GM19023 (cell line): ENCODE measurements around the gene GON4L.
"Not testable (repeated sequence)": the region's sequence is repeated elsewhere in the genome, so short reads cannot be mapped to it uniquely, and the experiment has no call there.

Experiments
- ATAC-seq: cut with Tn5 transposase; IDR thresholded peaks from one replicate; pipeline ENCODE4 v1.9.1; 2021; ENCODE audit warnings: mild to moderate bottlenecking, moderate library complexity; ENCODE audit not compliant: unreplicated experiment

GON4L gene

GRCh38 chr1:155831279-155831976 lies 25.6 kb downstream of the GON4L start:
- ATAC-seq, result no peak

- no peak for ATAC-seq
These were observed 29.6 kb downstream of the GON4L start for GRCh38 chr1:155827450-155827849.

- no peak for ATAC-seq
These were observed 40.7 kb downstream of the GON4L start for GRCh38 chr1:155816351-155816750.

- ATAC-seq, result no peak
These were observed 43.3 kb downstream of the GON4L start for GRCh38 chr1:155813672-155814071.

GRCh38 chr1:155812878-155813277 lies 44.1 kb downstream of the GON4L start:
- ATAC-seq, result no peak

GRCh38 chr1:155809088-155809487 lies 47.9 kb downstream of the GON4L start:
- no peak for ATAC-seq

GRCh38 chr1:155801149-155801548 lies 55.9 kb downstream of the GON4L start:
- no peak for ATAC-seq

- not testable (repeated sequence) for ATAC-seq
These were observed 61.4 kb downstream of the GON4L start for GRCh38 chr1:155795618-155796017.

GRCh38 chr1:155794605-155795245 lies 62.3 kb downstream of the GON4L start:
- ATAC-seq, result no peak

- ATAC-seq, result no peak
These were observed 63.8 kb downstream of the GON4L start for GRCh38 chr1:155793213-155793612.

- no peak for ATAC-seq
These were observed 79.4 kb downstream of the GON4L start for GRCh38 chr1:155777582-155777981.

GRCh38 chr1:155776414-155776813 lies 80.6 kb downstream of the GON4L start:
- ATAC-seq, result no peak

GRCh38 chr1:155773221-155773620 lies 83.8 kb downstream of the GON4L start:
- no peak for ATAC-seq

GRCh38 chr1:155769257-155769656 lies 87.8 kb downstream of the GON4L start:
- ATAC-seq, result no peak

- ATAC-seq, result not testable (repeated sequence)
These were observed 89.5 kb downstream of the GON4L start for GRCh38 chr1:155767399-155767989.

GRCh38 chr1:155763989-155764388 lies 93.0 kb downstream of the GON4L start:
- not testable (repeated sequence) for ATAC-seq

GRCh38 chr1:155763090-155763815 lies 93.8 kb downstream of the GON4L start:
- ATAC-seq, result not testable (repeated sequence)

GRCh38 chr1:155761736-155762405 lies 95.1 kb downstream of the GON4L start:
- ATAC-seq, result no peak

- ATAC-seq, result no peak
These were observed 96.1 kb downstream of the GON4L start for GRCh38 chr1:155760751-155761475.

- no peak for ATAC-seq
These were observed 96.9 kb downstream of the GON4L start for GRCh38 chr1:155759966-155760630.
